Panc1 (cell line): ENCODE data around the gene SHANK1. TPM values are rescaled to one million over a fixed set of nuclear protein-coding genes. Genes with fewer than 3 reads are reported as not detected.

Experiments used
- total RNA-seq: library from RNA; stranded (reverse); gene quantifications from one replicate; pipeline ENCODE4 v1.2.1, GENCODE V29; 2021; ENCODE audit not compliant: unreplicated experiment

Gene SHANK1
- total RNA-seq, 1 experiment from 2014 or later = not detected

Other genes with a start within 250 kb of the SHANK1 start
- 66.7 TPM for gene EMC10, start 243.3 kb downstream of the SHANK1 start, total RNA-seq
- 2.0 TPM for gene GARIN5A, start 243.0 kb downstream of the SHANK1 start, total RNA-seq
- 51.8 TPM for gene JOSD2, start 208.6 kb downstream of the SHANK1 start, total RNA-seq
- not detected for gene ASPDH, start 205.9 kb downstream of the SHANK1 start, total RNA-seq
- 0.57 TPM for gene LRRC4B, start 151.4 kb downstream of the SHANK1 start, total RNA-seq
- not detected for gene SYT3, start 79.9 kb downstream of the SHANK1 start, total RNA-seq
- gene C19orf81, start 70.4 kb downstream of the SHANK1 start, total RNA-seq = 0.98 TPM
- gene CLEC11A, start 3.6 kb upstream of the SHANK1 start, total RNA-seq = not detected
- gene GPR32, start 50.7 kb upstream of the SHANK1 start, total RNA-seq = not detected
- gene ACP4, start 70.6 kb upstream of the SHANK1 start, total RNA-seq = not detected
- gene KLK1, start 104.0 kb upstream of the SHANK1 start, total RNA-seq = 0.31 TPM
- not detected for gene KLK15, start 113.8 kb upstream of the SHANK1 start, total RNA-seq
- gene KLK3, start 135.1 kb upstream of the SHANK1 start, total RNA-seq = not detected
- gene KLK2, start 153.6 kb upstream of the SHANK1 start, total RNA-seq = not detected
- not detected for gene KLK4, start 191.6 kb upstream of the SHANK1 start, total RNA-seq
- gene KLK5, start 233.2 kb upstream of the SHANK1 start, total RNA-seq = not detected
- not detected for gene KLK6, start 249.8 kb upstream of the SHANK1 start, total RNA-seq